ENCODE measurements around the gene NHLH1. TPM values are rescaled to one million over a fixed set of nuclear protein-coding genes. Genes with fewer than 3 reads are reported as not detected.

The NHLH1 gene
- polyA plus RNA-seq, 1 donor from 2014 or later = not detected

GRCh38 chr1:160363951-160364735, 2.7 kb upstream of the NHLH1 start:
- no peaks in the 10 kb centered on the region for H3K27me3 Mint-ChIP-seq
- no peak overlapping the region for H3K4me3 Mint-ChIP-seq
- H3K36me3 Mint-ChIP-seq = peaks cover 4% of the 10 kb centered on the region
- peak overlapping the region in 1 of 3 donors; percentile 93 for H3K27ac Mint-ChIP-seq
- peaks cover 0 to 2% (median 0%) of the 10 kb centered on the region in 3 donors for H3K4me1 Mint-ChIP-seq
- H3K9me3 Mint-ChIP-seq = no peaks in the 10 kb centered on the region

GRCh38 chr1:160365325-160365724, 1.5 kb upstream of the NHLH1 start:
- Mint-ChIP-seq H3K4me3 (no peak overlapping the region), H3K36me3 (peaks cover 4% of the 10 kb centered on the region), H3K27me3 (no peaks in the 10 kb centered on the region), H3K27ac (no peak overlapping the region), H3K9me3 (no peaks in the 10 kb centered on the region), H3K4me1 (peaks cover 0 to 2% (median 0%) of the 10 kb centered on the region in 3 donors)

- peaks cover 0 to 2% (median 0%) of the 10 kb centered on the region in 3 donors for H3K4me1 Mint-ChIP-seq
- no peaks in the 10 kb centered on the region for H3K27me3 Mint-ChIP-seq
- peaks cover 2% of the 10 kb centered on the region for H3K36me3 Mint-ChIP-seq
- H3K27ac Mint-ChIP-seq = peak overlapping the region in 1 of 3 donors; percentile 78
- no peaks in the 10 kb centered on the region for H3K9me3 Mint-ChIP-seq
- no peak overlapping the region for H3K4me3 Mint-ChIP-seq
These were observed 637 bp downstream of the NHLH1 start for GRCh38 chr1:160367516-160367900.

- Mint-ChIP-seq H3K27me3 (no peaks in the 10 kb centered on the region), H3K4me1 (peaks cover 0 to 2% (median 0%) of the 10 kb centered on the region in 3 donors), H3K4me3 (no peak overlapping the region), H3K36me3 (peaks cover 2% of the 10 kb centered on the region), H3K9me3 (no peaks in the 10 kb centered on the region), H3K27ac (peak overlapping the region in 1 of 3 donors; percentile 78)
These were observed 1.4 kb downstream of the NHLH1 start for GRCh38 chr1:160367934-160368923.

- Mint-ChIP-seq H3K36me3 (peaks cover 2% of the 10 kb centered on the region), H3K9me3 (no peaks in the 10 kb centered on the region), H3K27me3 (no peaks in the 10 kb centered on the region), H3K27ac (no peak overlapping the region), H3K4me1 (peaks cover 0 to 4% (median 2%) of the 10 kb centered on the region in 3 donors), H3K4me3 (no peak overlapping the region)
These were observed 2.2 kb downstream of the NHLH1 start for GRCh38 chr1:160369087-160369486.

GRCh38 chr1:160370561-160371345, 3.9 kb downstream of the NHLH1 start:
- Mint-ChIP-seq H3K4me1 (peaks cover 6 to 8% (median 7%) of the 10 kb centered on the region in 3 donors), H3K36me3 (peaks cover 2% of the 10 kb centered on the region), H3K27ac (no peak overlapping the region), H3K9me3 (no peaks in the 10 kb centered on the region), H3K27me3 (no peaks in the 10 kb centered on the region), H3K4me3 (no peak overlapping the region)

GRCh38 chr1:160371346-160371631, 4.4 kb downstream of the NHLH1 start:
- Mint-ChIP-seq H3K4me3 (no peak overlapping the region), H3K27me3 (no peaks in the 10 kb centered on the region), H3K36me3 (no peaks in the 10 kb centered on the region), H3K27ac (no peak overlapping the region), H3K4me1 (peaks cover 8 to 12% (median 12%) of the 10 kb centered on the region in 3 donors), H3K9me3 (no peaks in the 10 kb centered on the region)

- Mint-ChIP-seq H3K9me3 (no peaks in the 10 kb centered on the region), H3K36me3 (no peaks in the 10 kb centered on the region), H3K4me3 (no peak overlapping the region), H3K27ac (peak overlapping the region in 1 of 3 donors; percentile 66), H3K27me3 (no peaks in the 10 kb centered on the region), H3K4me1 (peaks cover 8 to 16% (median 12%) of the 10 kb centered on the region in 3 donors)
These were observed 4.9 kb downstream of the NHLH1 start for GRCh38 chr1:160371756-160372155.

GRCh38 chr1:160373696-160374095, 6.8 kb downstream of the NHLH1 start:
- no peaks in the 10 kb centered on the region for H3K27me3 Mint-ChIP-seq
- no peak overlapping the region for H3K4me3 Mint-ChIP-seq
- peaks cover 8 to 17% (median 12%) of the 10 kb centered on the region in 3 donors for H3K4me1 Mint-ChIP-seq
- H3K9me3 Mint-ChIP-seq = no peaks in the 10 kb centered on the region
- no peak overlapping the region for H3K27ac Mint-ChIP-seq
- H3K36me3 Mint-ChIP-seq = no peaks in the 10 kb centered on the region

GRCh38 chr1:160374306-160375110, 7.6 kb downstream of the NHLH1 start:
- Mint-ChIP-seq H3K36me3 (no peaks in the 10 kb centered on the region), H3K27ac (no peak overlapping the region), H3K27me3 (no peaks in the 10 kb centered on the region), H3K9me3 (no peaks in the 10 kb centered on the region), H3K4me3 (peak overlapping the region in 2 of 4 donors; percentile 19 to 71), H3K4me1 (peaks cover 8 to 17% (median 12%) of the 10 kb centered on the region in 3 donors)

- Mint-ChIP-seq H3K9me3 (no peaks in the 10 kb centered on the region), H3K4me1 (peaks cover 8 to 17% (median 12%) of the 10 kb centered on the region in 3 donors), H3K27me3 (no peaks in the 10 kb centered on the region), H3K27ac (peak overlapping the region in 1 of 3 donors; percentile 55), H3K4me3 (peak overlapping the region in 3 of 4 donors; percentile 44 to 86 (median 72)), H3K36me3 (no peaks in the 10 kb centered on the region)
These were observed 9.1 kb downstream of the NHLH1 start for GRCh38 chr1:160375788-160376524.

GRCh38 chr1:160376525-160377131, 9.8 kb downstream of the NHLH1 start:
- no peak overlapping the region for H3K27ac Mint-ChIP-seq
- H3K36me3 Mint-ChIP-seq = no peaks in the 10 kb centered on the region
- H3K27me3 Mint-ChIP-seq = no peaks in the 10 kb centered on the region
- no peaks in the 10 kb centered on the region for H3K9me3 Mint-ChIP-seq
- peaks cover 8 to 17% (median 12%) of the 10 kb centered on the region in 3 donors for H3K4me1 Mint-ChIP-seq
- peak overlapping the region in 3 of 4 donors; percentile 22 to 86 (median 70) for H3K4me3 Mint-ChIP-seq

GRCh38 chr1:160377585-160378206, 10.8 kb downstream of the NHLH1 start:
- Mint-ChIP-seq H3K27me3 (no peaks in the 10 kb centered on the region), H3K36me3 (no peaks in the 10 kb centered on the region), H3K4me1 (peaks cover 8 to 17% (median 12%) of the 10 kb centered on the region in 3 donors), H3K9me3 (no peaks in the 10 kb centered on the region), H3K27ac (no peak overlapping the region), H3K4me3 (peak overlapping the region in 1 of 4 donors; percentile 35)
